OCI-LY7 (cell line): ENCODE results near the gene TIGD3.

Experiments used
- EZH2phosphoT487 ChIP-seq: fragments of 200-600 bp; sonication (generic); IDR thresholded peaks from 2 replicates; pipeline ENCODE4 v1.6.1; 2018; ENCODE audit warnings: low read depth, borderline replicate concordance, mild to moderate bottlenecking, mixed run types, antibody characterized with exemption, low read length, moderate library complexity, mixed read lengths
- TF ChIP-seq, protein P1 (sequence below): fragments of 200-600 bp; sonication (generic); conservative IDR thresholded peaks from 2 replicates; pipeline ENCODE4 v1.5.1; 2014; ENCODE audit warnings: mild to moderate bottlenecking, antibody characterized with exemption, low read length, moderate library complexity, mixed read lengths

GRCh38 chr11:65327021-65327420, 27.5 kb upstream of the TIGD3 start:
- TF ChIP-seq, protein P1, sequence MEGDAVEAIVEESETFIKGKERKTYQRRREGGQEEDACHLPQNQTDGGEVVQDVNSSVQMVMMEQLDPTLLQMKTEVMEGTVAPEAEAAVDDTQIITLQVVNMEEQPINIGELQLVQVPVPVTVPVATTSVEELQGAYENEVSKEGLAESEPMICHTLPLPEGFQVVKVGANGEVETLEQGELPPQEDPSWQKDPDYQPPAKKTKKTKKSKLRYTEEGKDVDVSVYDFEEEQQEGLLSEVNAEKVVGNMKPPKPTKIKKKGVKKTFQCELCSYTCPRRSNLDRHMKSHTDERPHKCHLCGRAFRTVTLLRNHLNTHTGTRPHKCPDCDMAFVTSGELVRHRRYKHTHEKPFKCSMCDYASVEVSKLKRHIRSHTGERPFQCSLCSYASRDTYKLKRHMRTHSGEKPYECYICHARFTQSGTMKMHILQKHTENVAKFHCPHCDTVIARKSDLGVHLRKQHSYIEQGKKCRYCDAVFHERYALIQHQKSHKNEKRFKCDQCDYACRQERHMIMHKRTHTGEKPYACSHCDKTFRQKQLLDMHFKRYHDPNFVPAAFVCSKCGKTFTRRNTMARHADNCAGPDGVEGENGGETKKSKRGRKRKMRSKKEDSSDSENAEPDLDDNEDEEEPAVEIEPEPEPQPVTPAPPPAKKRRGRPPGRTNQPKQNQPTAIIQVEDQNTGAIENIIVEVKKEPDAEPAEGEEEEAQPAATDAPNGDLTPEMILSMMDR, result no peak
- no peak for TF ChIP-seq EZH2phosphoT487
